Activated CD4-positive, CD25-positive, alpha-beta regulatory T cell (primary cell): ENCODE measurements around the gene CADM4.
"Not testable (repeated sequence)": the region's sequence is repeated elsewhere in the genome, so short reads cannot be mapped to it uniquely, and the experiment has no call there.

Source experiments
- DNase-seq, 4 experiments: peaks; one replicate each; lab custom pipeline; 2025; lab: John Stamatoyannopoulos, UW

CADM4 gene

GRCh38 chr19:43639519-43640423, at the start of gene CADM4:
Gene CADM4 (minus strand): TSS chr19:43639850. CDS start chr19:43639790, 60 bp downstream.
- peak in 3 of 4 experiments; percentile 24 to 41 (median 27) for DNase-seq

GRCh38 chr19:43688059-43688701, 48.5 kb upstream of the CADM4 start:
- no peak for DNase-seq

GRCh38 chr19:43687660-43687997, 48.0 kb upstream of the CADM4 start:
- no peak for DNase-seq

- no peak for DNase-seq
These were observed 44.7 kb upstream of the CADM4 start for GRCh38 chr19:43684326-43684725.

- no peak for DNase-seq
These were observed 44.3 kb upstream of the CADM4 start for GRCh38 chr19:43683905-43684304.

- no peak for DNase-seq
These were observed 43.4 kb upstream of the CADM4 start for GRCh38 chr19:43682824-43683661.

- DNase-seq: not testable (repeated sequence)
These were observed 42.6 kb upstream of the CADM4 start for GRCh38 chr19:43682269-43682668.

- DNase-seq: no peak
These were observed 42.2 kb upstream of the CADM4 start for GRCh38 chr19:43681821-43682220.

- DNase-seq: no peak
These were observed 39.0 kb upstream of the CADM4 start for GRCh38 chr19:43678512-43679261.

- no peak for DNase-seq
These were observed 36.3 kb upstream of the CADM4 start for GRCh38 chr19:43675906-43676305.

GRCh38 chr19:43675269-43675879, 35.7 kb upstream of the CADM4 start:
- no peak for DNase-seq

- no peak for DNase-seq
These were observed 34.9 kb upstream of the CADM4 start for GRCh38 chr19:43674596-43674995.

- no peak for DNase-seq
These were observed 34.5 kb upstream of the CADM4 start for GRCh38 chr19:43674183-43674582.

GRCh38 chr19:43673637-43674036, 34.0 kb upstream of the CADM4 start:
- DNase-seq: no peak

- DNase-seq: no peak
These were observed 32.5 kb upstream of the CADM4 start for GRCh38 chr19:43672061-43672679.

- peak; percentile 81 to 99 (median 82) for DNase-seq
These were observed 28.9 kb upstream of the CADM4 start for GRCh38 chr19:43668406-43669109.

- no peak for DNase-seq
These were observed 28.3 kb upstream of the CADM4 start for GRCh38 chr19:43667876-43668405.

- no peak for DNase-seq
These were observed 27.7 kb upstream of the CADM4 start for GRCh38 chr19:43667126-43667875.

- no peak for DNase-seq
These were observed 24.4 kb upstream of the CADM4 start for GRCh38 chr19:43664018-43664417.
